GM12872 (cell line): ENCODE measurements around the gene KPNA3.

Source experiments
- TF ChIP-seq, protein P1 (sequence below): IDR thresholded peaks from 3 replicates; pipeline ENCODE4 v1.5.1; 2011; ENCODE audit warnings: low read depth, mild to moderate bottlenecking, low read length, moderate library complexity; ENCODE audit not compliant: insufficient read depth

Gene KPNA3

DNA sequence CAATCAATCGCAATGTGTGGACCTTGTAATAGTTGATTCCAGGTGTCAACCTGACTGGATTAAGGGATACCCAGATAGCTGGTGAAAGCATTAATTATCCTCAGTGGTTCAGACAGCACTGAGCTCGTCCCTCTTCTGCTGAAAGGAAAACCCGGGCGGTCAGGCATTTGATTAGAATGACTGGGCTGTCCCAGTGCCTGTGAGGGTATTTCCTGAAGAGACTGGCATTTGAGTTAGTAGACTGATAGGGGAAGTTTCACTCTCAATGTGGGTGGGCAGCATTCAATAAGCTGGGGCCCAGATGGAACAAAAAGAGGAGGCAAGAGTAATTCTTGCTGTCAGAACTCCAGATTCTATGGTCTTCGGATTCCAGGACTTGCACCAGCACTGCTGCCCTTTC, 31.9 kb downstream of the KPNA3 start:
- TF ChIP-seq, protein P1, sequence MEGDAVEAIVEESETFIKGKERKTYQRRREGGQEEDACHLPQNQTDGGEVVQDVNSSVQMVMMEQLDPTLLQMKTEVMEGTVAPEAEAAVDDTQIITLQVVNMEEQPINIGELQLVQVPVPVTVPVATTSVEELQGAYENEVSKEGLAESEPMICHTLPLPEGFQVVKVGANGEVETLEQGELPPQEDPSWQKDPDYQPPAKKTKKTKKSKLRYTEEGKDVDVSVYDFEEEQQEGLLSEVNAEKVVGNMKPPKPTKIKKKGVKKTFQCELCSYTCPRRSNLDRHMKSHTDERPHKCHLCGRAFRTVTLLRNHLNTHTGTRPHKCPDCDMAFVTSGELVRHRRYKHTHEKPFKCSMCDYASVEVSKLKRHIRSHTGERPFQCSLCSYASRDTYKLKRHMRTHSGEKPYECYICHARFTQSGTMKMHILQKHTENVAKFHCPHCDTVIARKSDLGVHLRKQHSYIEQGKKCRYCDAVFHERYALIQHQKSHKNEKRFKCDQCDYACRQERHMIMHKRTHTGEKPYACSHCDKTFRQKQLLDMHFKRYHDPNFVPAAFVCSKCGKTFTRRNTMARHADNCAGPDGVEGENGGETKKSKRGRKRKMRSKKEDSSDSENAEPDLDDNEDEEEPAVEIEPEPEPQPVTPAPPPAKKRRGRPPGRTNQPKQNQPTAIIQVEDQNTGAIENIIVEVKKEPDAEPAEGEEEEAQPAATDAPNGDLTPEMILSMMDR: no peak

DNA sequence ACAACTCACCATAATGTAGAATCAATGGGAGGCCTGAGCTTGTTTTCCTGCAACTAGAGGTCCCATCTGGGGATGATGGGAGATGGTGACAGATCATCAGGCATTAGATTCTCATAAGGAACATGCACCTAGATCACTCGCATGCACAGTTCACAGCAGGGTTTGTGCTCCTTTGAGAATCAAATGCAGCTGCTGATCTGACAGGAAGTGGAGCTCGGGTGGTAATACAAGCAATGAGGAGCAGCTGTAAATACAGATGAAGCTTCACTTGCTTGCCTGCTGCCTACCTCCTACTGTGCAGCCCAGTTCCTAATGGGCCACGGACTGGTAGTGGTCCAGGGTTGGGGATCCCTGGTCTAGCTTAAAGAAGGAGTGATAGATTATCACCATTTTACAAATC, 33.0 kb downstream of the KPNA3 start:
- TF ChIP-seq, protein P1: no peak

DNA sequence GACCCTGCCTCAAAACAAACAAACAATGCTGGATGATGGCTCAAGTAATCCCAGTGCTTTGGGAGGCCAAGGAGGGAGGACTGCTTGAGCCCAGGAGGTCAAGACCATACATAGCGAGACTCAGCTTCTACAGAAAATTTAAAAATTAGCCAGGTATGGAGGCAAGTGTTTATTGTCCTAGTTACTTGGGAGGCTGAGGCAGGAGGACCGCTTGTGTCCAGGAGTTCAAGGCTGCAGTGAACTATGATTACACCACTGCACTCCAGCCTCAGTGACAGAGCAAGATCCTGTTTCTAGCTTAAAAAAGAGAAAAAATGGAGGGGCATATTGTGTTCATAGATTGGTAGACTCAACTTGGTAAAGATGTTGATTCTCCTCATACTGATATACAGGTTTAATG, 36.2 kb downstream of the KPNA3 start:
- TF ChIP-seq, protein P1: no peak

DNA sequence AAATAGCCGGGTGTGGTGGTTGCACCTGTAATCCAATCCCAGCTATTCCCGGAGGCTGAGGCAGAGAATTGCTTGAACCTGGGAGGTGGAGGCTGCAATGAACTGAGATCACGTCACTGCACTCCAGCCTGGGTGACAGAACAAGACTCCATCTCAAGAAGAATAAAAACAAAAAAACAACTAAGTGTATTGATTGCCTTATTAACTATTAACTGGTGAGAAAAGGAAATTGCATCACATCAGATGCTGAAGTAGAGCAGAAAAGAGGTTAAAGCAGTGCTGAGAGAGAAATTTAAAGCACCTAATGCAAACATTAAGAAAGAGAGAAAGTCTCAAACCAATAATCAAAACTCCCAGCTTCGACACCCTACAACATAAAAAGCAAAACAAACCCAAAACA, 38.3 kb downstream of the KPNA3 start:
- TF ChIP-seq, protein P1: no peak

DNA sequence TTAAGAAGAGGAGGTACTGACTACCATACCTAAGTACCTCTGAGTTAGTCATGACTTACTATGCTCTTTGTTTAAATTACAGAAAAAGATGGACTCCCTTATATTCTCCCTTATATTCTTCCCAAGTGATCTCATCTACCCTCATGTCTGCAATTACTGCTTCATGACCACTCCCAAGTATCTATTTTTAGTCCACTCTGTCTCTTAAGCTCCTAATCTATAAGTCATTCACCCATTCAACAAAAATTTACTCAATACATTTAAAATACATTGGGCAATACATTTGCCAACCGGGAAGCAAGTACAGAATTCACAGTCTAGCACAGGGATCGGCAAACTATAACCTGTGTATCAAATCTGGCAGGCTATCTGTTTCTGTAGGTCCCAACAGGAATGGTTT, 42.6 kb downstream of the KPNA3 start:
- TF ChIP-seq, protein P1: no peak

DNA sequence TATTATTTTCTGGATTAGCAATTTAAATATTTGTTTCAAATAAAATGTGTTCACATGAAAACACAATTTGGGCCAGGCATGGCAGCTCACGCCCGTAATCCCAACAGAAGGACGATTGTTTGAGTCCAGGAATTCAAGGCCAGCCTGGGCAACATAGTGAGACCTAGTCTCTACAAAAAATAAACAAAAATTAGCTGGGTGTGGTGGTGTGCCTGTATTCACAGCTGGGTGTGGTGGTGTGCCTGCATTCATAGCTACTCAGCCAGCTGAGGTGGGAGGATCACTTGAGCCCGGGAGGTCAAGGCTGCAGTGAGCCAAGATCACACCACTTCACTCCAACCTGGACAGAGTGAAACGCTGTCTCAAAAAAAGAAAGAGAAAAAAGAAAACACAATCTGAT, 46.4 kb downstream of the KPNA3 start:
- TF ChIP-seq, protein P1: no peak

DNA sequence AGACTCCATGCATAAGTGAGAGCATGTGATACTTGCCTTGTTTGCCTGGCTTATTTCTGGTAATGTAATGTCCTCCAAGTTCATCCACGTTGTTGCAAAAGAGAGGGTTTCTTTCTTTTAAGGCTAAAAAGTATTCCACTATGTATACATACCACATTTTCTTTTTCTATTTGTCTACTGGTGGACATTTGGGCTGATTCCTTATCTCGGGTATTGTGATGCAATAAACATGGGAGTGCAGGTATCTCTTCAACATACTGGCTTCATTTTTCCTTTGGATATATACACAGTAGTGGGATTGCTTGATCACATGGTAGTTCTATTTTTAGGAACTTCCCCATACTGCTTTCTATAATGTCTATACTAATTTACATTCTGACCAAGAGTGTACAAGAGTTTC, 51.6 kb downstream of the KPNA3 start:
- TF ChIP-seq, protein P1: no peak
